Epithelial cell of umbilical artery (primary cell): ENCODE measurements around the gene TBC1D17. TPM values are rescaled to one million over a fixed set of nuclear protein-coding genes. Genes with fewer than 3 reads are reported as not detected.

Experiments
- total RNA-seq: library from RNA; depleted of rRNA; stranded (reverse); fragments of >200 nt; gene quantifications from 2 replicates; pipeline ENCODE4 v1.2.3, GENCODE V29; 2014

TBC1D17 gene
- total RNA-seq = 2.9 and 6.5 TPM in 2 replicates

GRCh38 chr19:49877020-49877878 is at the start of gene TBC1D17, which contains the start of gene AKT1S1:
Gene TBC1D17 (plus strand): TSS chr19:49877702. CDS start chr19:49877724, 22 bp downstream.
Gene AKT1S1 (minus strand): TSS chr19:49877355. CDS start chr19:49873295, 4,060 bp downstream.

GRCh38 chr19:49850487-49851342 is 26.8 kb upstream of the TBC1D17 start, which contains the start of gene PTOV1:
Gene PTOV1 (plus strand): TSS chr19:49851159.

GRCh38 chr19:49866933-49867782 is 10.3 kb upstream of the TBC1D17 start, which contains the start of gene PNKP:
Gene PNKP (minus strand): TSS chr19:49867576. CDS start chr19:49867204, 372 bp downstream.

GRCh38 chr19:49896863-49897621 is 19.5 kb downstream of the TBC1D17 start, which contains the start of gene IL4I1:
Gene IL4I1 (minus strand): TSS chr19:49896887. CDS start chr19:49896160, 727 bp downstream.

GRCh38 chr19:49929121-49929610 is 51.7 kb downstream of the TBC1D17 start, which contains the start of the genes ATF5 and NUP62:
Gene ATF5 (plus strand): TSS chr19:49929205. CDS start chr19:49930851, 1,646 bp downstream.
Gene NUP62 (minus strand): TSS chr19:49929504. CDS start chr19:49909807, 19,697 bp downstream.

Other genes starting within 250 kb of the TBC1D17 start
- gene RRAS, start 237.6 kb upstream of the TBC1D17 start, total RNA-seq = 43.5 and 48.4 TPM in 2 replicates
- gene SCAF1, start 235.5 kb upstream of the TBC1D17 start, total RNA-seq = 8.2 and 11.7 TPM in 2 replicates
- gene IRF3, start 211.8 kb upstream of the TBC1D17 start, total RNA-seq = 48.8 and 53.9 TPM in 2 replicates
- gene BCL2L12, start 211.8 kb upstream of the TBC1D17 start, total RNA-seq = 7.0 and 7.5 TPM in 2 replicates
- 536 and 608 TPM in 2 replicates for gene PRMT1, start 200.4 kb upstream of the TBC1D17 start, total RNA-seq
- gene ADM5, start 188.1 kb upstream of the TBC1D17 start, total RNA-seq = 0.32 and 0.91 TPM in 2 replicates
- gene CPT1C, start 186.6 kb upstream of the TBC1D17 start, total RNA-seq = 13.0 and 19.5 TPM in 2 replicates
- not detected in 2 replicates for gene TSKS, start 114.4 kb upstream of the TBC1D17 start, total RNA-seq
- gene AP2A1, start 110.7 kb upstream of the TBC1D17 start, total RNA-seq = 33.1 and 37.7 TPM in 2 replicates
- gene FUZ, start 64.4 kb upstream of the TBC1D17 start, total RNA-seq = 23.7 and 31.9 TPM in 2 replicates
- 11.0 and 14.1 TPM in 2 replicates for gene MED25, start 59.4 kb upstream of the TBC1D17 start, total RNA-seq
- 44.8 and 51.2 TPM in 2 replicates for gene PTOV1, start 26.5 kb upstream of the TBC1D17 start, total RNA-seq
- 52.4 and 53.9 TPM in 2 replicates for gene PNKP, start 10.1 kb upstream of the TBC1D17 start, total RNA-seq
- 5.2 and 6.2 TPM in 2 replicates for gene AKT1S1, start 347 bp upstream of the TBC1D17 start, total RNA-seq
- 3.2 and 8.2 TPM in 2 replicates for gene IL4I1, start 19.2 kb downstream of the TBC1D17 start, total RNA-seq
- 2.9 and 5.2 TPM in 2 replicates for gene ATF5, start 51.5 kb downstream of the TBC1D17 start, total RNA-seq
- gene NUP62, start 51.8 kb downstream of the TBC1D17 start, total RNA-seq = 24.2 and 24.7 TPM in 2 replicates
- not detected in 2 replicates for gene SIGLEC11, start 83.5 kb downstream of the TBC1D17 start, total RNA-seq
- 14.4 and 15.6 TPM in 2 replicates for gene VRK3, start 147.7 kb downstream of the TBC1D17 start, total RNA-seq
- gene ZNF473, start 148.3 kb downstream of the TBC1D17 start, total RNA-seq = 6.7 and 8.1 TPM in 2 replicates